ENCODE data around the gene TXNDC2. TPM values are rescaled to one million over a fixed set of nuclear protein-coding genes. Genes with fewer than 3 reads are reported as not detected.

The TXNDC2 gene
- total RNA-seq, 1 donor: 0.36 TPM

- Histone ChIP-seq H3K4me1 (ENCODE audit: insufficient read depth, low read length) (peaks cover 44% of the 10 kb centered on the region), H3K27ac (ENCODE audit: low read depth, low read length) (peak overlapping the region; percentile 88), H3K9me3 (ENCODE audit: low read depth, low read length) (no peaks in the 10 kb centered on the region), H3K27me3 (ENCODE audit: insufficient read depth, low read length) (no peaks in the 10 kb centered on the region), H3K4me2 (ENCODE audit: insufficient read depth, low read length) (peak overlapping the region; percentile 1), H3K36me3 (ENCODE audit: insufficient read depth, low read length) (peaks cover 3% of the 10 kb centered on the region), H3K79me2 (ENCODE audit: insufficient read depth, low read length) (peaks cover 99% of the 10 kb centered on the region), H3K4me3 (ENCODE audit: insufficient read depth, low read length) (no peak overlapping the region), H2AFZ (ENCODE audit: low read length) (no peak overlapping the region), H4K20me1 (ENCODE audit: insufficient read depth, low read length) (peaks cover 70% of the 10 kb centered on the region)
- DNase-seq (ENCODE audit: insufficient read length, low spot score, missing footprints): no peak
- no peak for TF ChIP-seq CTCF (IDR thresholded peaks at IDR 0.05; ENCODE audit: extremely low read depth, low read depth, low read length)
Measured at GRCh38 chr18:9925795-9926194, 40.0 kb downstream of the TXNDC2 start.

GRCh38 chr18:9926223-9926894, 40.6 kb downstream of the TXNDC2 start:
- Histone ChIP-seq H2AFZ (ENCODE audit: low read length) (no peak overlapping the region), H3K27ac (ENCODE audit: low read depth, low read length) (peak overlapping the region; percentile 88), H3K79me2 (ENCODE audit: insufficient read depth, low read length) (peaks cover 99% of the 10 kb centered on the region), H4K20me1 (ENCODE audit: insufficient read depth, low read length) (peaks cover 70% of the 10 kb centered on the region), H3K36me3 (ENCODE audit: insufficient read depth, low read length) (peaks cover 3% of the 10 kb centered on the region), H3K4me3 (ENCODE audit: insufficient read depth, low read length) (no peak overlapping the region), H3K4me1 (ENCODE audit: insufficient read depth, low read length) (peaks cover 43% of the 10 kb centered on the region), H3K4me2 (ENCODE audit: insufficient read depth, low read length) (peak overlapping the region; percentile 1), H3K9me3 (ENCODE audit: low read depth, low read length) (no peaks in the 10 kb centered on the region), H3K27me3 (ENCODE audit: insufficient read depth, low read length) (no peaks in the 10 kb centered on the region)
- DNase-seq (ENCODE audit: insufficient read length, low spot score, missing footprints): peak; percentile 5
- no peak for TF ChIP-seq CTCF (IDR thresholded peaks at IDR 0.05; ENCODE audit: extremely low read depth, low read depth, low read length)

- H3K36me3 ChIP-seq (ENCODE audit: insufficient read depth, low read length): peaks cover 8% of the 10 kb centered on the region
- DNase-seq (ENCODE audit: insufficient read length, low spot score, missing footprints): no peak
- H2AFZ ChIP-seq (ENCODE audit: low read length): no peak overlapping the region
- H3K27me3 ChIP-seq (ENCODE audit: insufficient read depth, low read length): no peaks in the 10 kb centered on the region
- no peak overlapping the region for H3K4me2 ChIP-seq (ENCODE audit: insufficient read depth, low read length)
- no peak overlapping the region for H3K4me3 ChIP-seq (ENCODE audit: insufficient read depth, low read length)
- H3K27ac ChIP-seq (ENCODE audit: low read depth, low read length): peak overlapping the region; percentile 88
- no peaks in the 10 kb centered on the region for H3K9me3 ChIP-seq (ENCODE audit: low read depth, low read length)
- H3K4me1 ChIP-seq (ENCODE audit: insufficient read depth, low read length): peaks cover 43% of the 10 kb centered on the region
- peaks cover 65% of the 10 kb centered on the region for H4K20me1 ChIP-seq (ENCODE audit: insufficient read depth, low read length)
- peaks cover 99% of the 10 kb centered on the region for H3K79me2 ChIP-seq (ENCODE audit: insufficient read depth, low read length)
- no peak for TF ChIP-seq CTCF (IDR thresholded peaks at IDR 0.05; ENCODE audit: extremely low read depth, low read depth, low read length)
Measured at GRCh38 chr18:9926977-9927376, 41.2 kb downstream of the TXNDC2 start.

GRCh38 chr18:9927392-9928063, 41.8 kb downstream of the TXNDC2 start:
- no peak overlapping the region for H3K4me3 ChIP-seq (ENCODE audit: insufficient read depth, low read length)
- peak overlapping the region; percentile 0 for H3K27ac ChIP-seq (ENCODE audit: low read depth, low read length)
- no peak for DNase-seq (ENCODE audit: insufficient read length, low spot score, missing footprints)
- H4K20me1 ChIP-seq (ENCODE audit: insufficient read depth, low read length): peaks cover 64% of the 10 kb centered on the region
- H3K9me3 ChIP-seq (ENCODE audit: low read depth, low read length): no peaks in the 10 kb centered on the region
- H3K4me2 ChIP-seq (ENCODE audit: insufficient read depth, low read length): no peak overlapping the region
- H3K4me1 ChIP-seq (ENCODE audit: insufficient read depth, low read length): peaks cover 42% of the 10 kb centered on the region
- no peak overlapping the region for H2AFZ ChIP-seq (ENCODE audit: low read length)
- no peak for TF ChIP-seq CTCF (IDR thresholded peaks at IDR 0.05; ENCODE audit: extremely low read depth, low read depth, low read length)
- H3K27me3 ChIP-seq (ENCODE audit: insufficient read depth, low read length): no peaks in the 10 kb centered on the region
- H3K79me2 ChIP-seq (ENCODE audit: insufficient read depth, low read length): peaks cover 99% of the 10 kb centered on the region
- H3K36me3 ChIP-seq (ENCODE audit: insufficient read depth, low read length): peaks cover 8% of the 10 kb centered on the region
